GM21381 (cell line): ENCODE measurements around the gene GLP2R.

Experiments
- ATAC-seq: cut with Tn5 transposase; IDR thresholded peaks from one replicate; pipeline ENCODE4 v1.9.1; 2021; ENCODE audit warnings: mild to moderate bottlenecking, moderate library complexity; ENCODE audit not compliant: unreplicated experiment

Gene GLP2R

DNA sequence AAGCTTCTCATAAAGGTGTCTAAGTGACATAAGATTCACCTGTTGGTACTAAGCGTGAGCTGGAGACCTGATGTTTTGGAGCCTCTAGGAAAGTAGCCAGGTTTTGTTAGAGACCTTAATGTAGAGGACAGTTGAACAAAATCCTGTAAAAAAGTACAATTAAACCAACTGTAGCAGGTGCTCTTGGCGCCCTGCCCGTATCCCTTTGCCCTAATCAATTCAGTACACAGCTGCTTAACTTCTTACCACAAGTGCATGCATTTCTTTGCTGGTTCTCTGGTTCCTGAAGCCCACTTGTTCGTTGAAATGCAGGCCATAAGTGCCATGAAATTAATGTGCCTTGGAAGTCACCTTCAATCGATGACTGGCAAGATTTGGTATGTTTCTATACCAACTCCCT lies 24.4 kb downstream of the GLP2R start:
- ATAC-seq = no peak

- no peak for ATAC-seq
Observed at GRCh38 chr17:9854255-9854654, 28.5 kb downstream of the GLP2R start.

DNA sequence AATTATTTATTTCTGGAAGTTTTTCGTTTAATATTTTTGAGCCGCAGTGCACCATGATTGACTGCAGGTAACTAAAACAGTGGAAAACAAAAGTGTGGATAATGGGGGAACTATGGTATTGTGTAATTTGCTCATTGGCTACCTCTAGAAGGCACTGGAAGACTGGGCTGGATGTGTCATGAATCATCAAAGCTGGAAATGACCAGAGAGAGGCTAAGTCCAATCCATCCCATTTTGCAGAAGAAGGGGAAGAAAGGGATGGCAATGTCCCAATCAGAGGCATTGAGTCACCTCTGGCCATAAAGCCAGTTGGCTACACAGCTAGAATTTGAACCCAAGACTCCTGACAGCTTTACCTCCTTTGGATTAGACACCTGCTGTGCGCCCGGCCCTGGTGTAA lies 29.3 kb downstream of the GLP2R start:
- ATAC-seq = no peak

- ATAC-seq = no peak
Observed at GRCh38 chr17:9859781-9860180, 34.1 kb downstream of the GLP2R start.

- no peak for ATAC-seq
Observed at GRCh38 chr17:9860851-9861250, 35.1 kb downstream of the GLP2R start.

GRCh38 chr17:9862220-9862619 lies 36.5 kb downstream of the GLP2R start:
- no peak for ATAC-seq

GRCh38 chr17:9862949-9863348 lies 37.2 kb downstream of the GLP2R start:
- no peak for ATAC-seq

DNA sequence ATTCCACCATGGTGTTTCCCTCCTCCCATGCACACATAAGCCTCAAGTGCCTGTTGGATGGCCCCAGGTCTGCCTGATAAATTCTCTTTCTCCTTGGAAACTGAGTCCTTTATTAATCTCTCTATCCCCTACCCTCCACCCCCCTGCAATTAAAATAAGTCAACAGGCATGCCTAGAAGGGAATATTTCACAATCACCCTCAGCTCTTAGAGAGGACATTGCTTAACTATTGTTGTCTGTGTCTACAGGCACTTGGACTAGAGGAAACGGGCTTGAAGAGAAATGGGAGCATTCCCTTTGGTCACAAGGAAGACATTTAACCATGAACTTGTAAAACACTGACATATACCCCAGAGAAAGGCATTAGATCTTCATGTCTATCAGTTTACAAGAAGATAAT lies 39.9 kb downstream of the GLP2R start:
- ATAC-seq = no peak

DNA sequence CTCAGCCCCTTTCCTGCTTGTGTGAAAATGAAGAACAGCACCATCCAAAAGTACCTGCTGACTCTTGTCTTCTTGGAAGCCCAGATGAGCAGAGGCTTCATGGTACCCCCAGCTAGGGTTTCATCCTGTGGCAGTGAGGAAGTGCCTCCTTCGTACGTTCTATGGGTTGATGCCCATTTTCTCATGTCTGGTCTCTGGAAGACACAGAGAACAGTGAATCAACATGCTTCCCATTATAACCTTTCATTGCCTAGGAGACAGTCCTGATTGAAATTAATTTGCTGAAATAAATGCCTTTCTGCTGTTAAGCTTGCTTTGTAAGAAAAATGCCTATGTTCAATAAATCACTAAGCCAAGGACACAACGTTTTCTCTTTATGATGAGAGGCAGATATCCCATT lies 42.8 kb downstream of the GLP2R start:
- no peak for ATAC-seq

- ATAC-seq = no peak
Observed at GRCh38 chr17:9872852-9873251, 47.1 kb downstream of the GLP2R start.

DNA sequence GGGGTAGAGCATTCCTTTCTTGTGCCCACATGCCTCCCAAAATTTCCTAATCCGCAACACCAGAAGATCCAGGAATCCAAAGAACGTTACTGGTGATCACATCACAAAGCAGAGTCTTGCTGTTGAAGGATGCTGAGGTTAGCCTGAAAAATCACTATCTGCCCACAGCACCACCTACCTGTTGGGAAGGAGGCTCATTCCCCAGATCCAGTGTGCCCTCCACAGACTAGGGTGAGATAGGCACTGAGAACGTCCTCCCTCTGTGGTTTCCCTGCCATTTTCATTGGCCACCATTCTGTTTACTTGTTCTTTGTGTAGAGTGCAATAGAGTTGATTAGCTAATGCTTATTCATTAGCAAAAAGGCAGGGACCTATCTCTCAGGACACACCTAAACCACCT lies 49.0 kb downstream of the GLP2R start:
- no peak for ATAC-seq

- ATAC-seq = no peak
Observed at GRCh38 chr17:9875441-9875840, 49.7 kb downstream of the GLP2R start.

GRCh38 chr17:9878356-9878755 lies 52.6 kb downstream of the GLP2R start:
- no peak for ATAC-seq

DNA sequence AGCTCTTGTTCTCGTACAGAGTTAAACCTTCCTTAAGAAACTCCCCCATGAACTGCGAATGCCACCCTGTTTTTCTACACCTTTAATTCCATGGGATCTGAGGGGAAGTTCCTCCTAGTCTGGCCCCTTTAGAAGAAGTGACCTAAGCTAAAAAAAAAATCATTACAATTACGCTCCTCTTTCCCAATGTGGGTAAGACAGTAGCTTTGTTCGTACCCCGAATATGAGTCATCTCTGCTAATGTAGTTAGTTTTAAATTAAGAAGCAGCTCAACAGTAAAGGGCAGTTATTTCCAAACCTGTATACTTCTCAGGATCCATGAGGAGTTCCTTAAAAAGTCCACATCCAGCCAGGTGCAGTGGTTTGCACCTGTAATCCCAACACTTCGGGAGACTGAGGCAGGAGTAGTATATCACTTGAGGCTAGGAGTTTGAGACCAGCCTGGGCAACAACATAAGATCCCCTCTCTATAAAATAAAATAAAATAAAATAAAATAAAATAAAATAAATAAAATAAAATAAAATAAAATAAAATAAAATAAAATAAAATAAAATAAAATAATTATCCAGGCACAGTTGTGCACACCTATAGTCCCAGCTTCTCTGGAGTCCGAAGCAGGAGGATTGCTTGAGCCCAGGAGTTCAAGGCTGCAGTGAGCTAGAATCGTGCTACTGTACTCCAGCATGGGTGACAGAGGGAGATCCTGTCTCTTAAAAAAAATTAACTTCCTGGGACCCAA lies 53.2 kb downstream of the GLP2R start:
- ATAC-seq = no peak

DNA sequence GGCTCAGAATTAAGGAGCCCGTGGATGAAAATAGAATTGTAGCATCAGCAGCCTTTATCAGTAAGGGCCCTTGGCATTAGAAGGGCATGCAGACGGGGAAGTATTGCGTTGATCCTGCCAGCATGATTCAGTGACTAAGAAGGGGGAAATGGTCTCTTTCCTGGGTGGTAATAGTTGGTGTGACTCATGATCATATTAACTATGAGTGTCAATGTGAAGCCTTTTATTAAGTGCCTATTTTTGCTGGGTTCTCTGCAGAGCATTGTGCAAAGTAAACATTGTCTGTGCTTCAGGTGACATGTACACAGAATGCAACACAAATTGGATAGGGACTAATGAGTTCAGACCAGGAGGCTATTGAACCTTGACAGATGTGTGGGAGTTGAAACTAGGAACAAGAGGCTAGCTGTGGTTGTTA lies 54.9 kb downstream of the GLP2R start:
- ATAC-seq = no peak

DNA sequence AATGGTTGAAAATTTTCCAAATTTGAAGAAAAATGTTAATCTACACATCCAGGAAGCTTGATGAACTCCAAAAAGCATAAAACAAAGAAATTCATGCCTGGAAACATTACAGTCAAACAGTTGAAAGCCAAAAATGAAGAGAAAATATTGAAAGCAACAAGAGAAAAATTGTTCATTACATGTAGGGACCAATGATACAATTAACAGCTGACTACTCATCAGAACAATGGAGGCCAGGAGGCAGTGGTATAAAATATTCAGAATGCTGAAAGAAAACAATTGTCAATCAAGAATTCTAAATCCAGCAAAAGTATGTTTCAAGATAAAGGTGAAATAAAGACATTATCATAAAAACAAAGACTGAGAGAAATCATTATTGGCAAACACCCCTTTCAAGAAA lies 57.7 kb downstream of the GLP2R start:
- ATAC-seq = no peak

GRCh38 chr17:9886141-9886930 lies 60.6 kb downstream of the GLP2R start:
- no peak for ATAC-seq

DNA sequence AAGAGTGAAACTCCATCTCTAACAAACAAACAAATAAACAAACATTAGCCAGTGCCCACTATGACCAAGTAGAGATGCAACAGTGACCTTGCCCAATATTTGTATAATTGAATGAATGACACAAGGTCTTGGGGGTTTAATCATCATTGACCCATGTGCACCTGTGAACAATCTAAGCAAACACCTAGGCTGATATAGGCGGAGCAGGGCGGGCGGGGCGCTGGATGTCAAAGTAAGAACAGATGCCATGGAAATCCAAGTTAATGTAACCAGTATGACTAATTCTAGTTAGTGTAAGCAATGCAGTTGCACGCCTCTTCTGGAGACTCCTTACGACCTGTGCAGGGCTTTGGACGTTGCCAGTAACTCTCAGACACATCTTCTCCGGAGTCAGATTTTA lies 61.8 kb downstream of the GLP2R start:
- ATAC-seq = no peak

GRCh38 chr17:9890124-9890523 lies 64.4 kb downstream of the GLP2R start:
- ATAC-seq = no peak

GRCh38 chr17:9893411-9894012 lies 67.8 kb downstream of the GLP2R start:
- ATAC-seq = no peak

- ATAC-seq = no peak
Observed at GRCh38 chr17:9894231-9894630, 68.5 kb downstream of the GLP2R start.

GRCh38 chr17:9895923-9896322 lies 70.2 kb downstream of the GLP2R start:
- no peak for ATAC-seq
